ENCODE measurements around the gene OR5B12. TPM values are rescaled to one million over a fixed set of nuclear protein-coding genes. Genes with fewer than 3 reads are reported as not detected.
"Not testable (repeated sequence)": the region's sequence is repeated elsewhere in the genome, so short reads cannot be mapped to it uniquely, and the experiment has no call there.

Gene OR5B12
- not detected for total RNA-seq

- POLR2A ChIA-PET, result no interaction called here
- CTCF ChIA-PET, result no interaction called here
These were observed at the start of gene OR5B12 for GRCh38 chr11:58442136-58442535. Gene OR5B12 (minus strand): TSS chr11:58442236. CDS start chr11:58440151, 2,085 bp downstream.

GRCh38 chr11:58490827-58491226 is 48.8 kb upstream of the OR5B12 start:
- CTCF ChIA-PET, result interaction anchor here (0.6 kb wide), 1 partner anchor 33 kb away, joined by 3 read pairs; no protein-coding TSS in a partner anchor
- POLR2A ChIA-PET, result no interaction called here

- CTCF ChIA-PET, result no interaction called here
- POLR2A ChIA-PET, result no interaction called here
These were observed 45.1 kb upstream of the OR5B12 start for GRCh38 chr11:58487170-58487569.

- ChIA-PET POLR2A (no interaction called here), CTCF (no interaction called here)
These were observed 43.9 kb upstream of the OR5B12 start for GRCh38 chr11:58485961-58486360.

GRCh38 chr11:58471892-58472291 is 29.9 kb upstream of the OR5B12 start:
- ChIA-PET CTCF (no interaction called here), POLR2A (no interaction called here)

GRCh38 chr11:58466293-58466692 is 24.3 kb upstream of the OR5B12 start:
- ChIA-PET POLR2A (no interaction called here), CTCF (no interaction called here)

GRCh38 chr11:58465690-58466089 is 23.7 kb upstream of the OR5B12 start:
- POLR2A ChIA-PET, result no interaction called here
- CTCF ChIA-PET, result no interaction called here

- CTCF ChIA-PET, result no interaction called here
These were observed 9.5 kb upstream of the OR5B12 start for GRCh38 chr11:58451585-58451984.

GRCh38 chr11:58446294-58446693 is 4.3 kb upstream of the OR5B12 start:
- CTCF ChIA-PET, result no interaction called here
- POLR2A ChIA-PET, result no interaction called here

More at GRCh38 chr11:58451585-58451984, 9.5 kb upstream of the OR5B12 start:
- POLR2A ChIA-PET, result no interaction called here

GRCh38 chr11:58444300-58444699 is 2.3 kb upstream of the OR5B12 start:
- CTCF ChIA-PET, result no interaction called here
- POLR2A ChIA-PET, result no interaction called here

- CTCF ChIA-PET, result no interaction called here
These were observed 3.5 kb downstream of the OR5B12 start for GRCh38 chr11:58438486-58438885.

GRCh38 chr11:58434217-58434616 is 7.8 kb downstream of the OR5B12 start:
- ChIA-PET CTCF (no interaction called here), POLR2A (no interaction called here)

More at GRCh38 chr11:58438486-58438885, 3.5 kb downstream of the OR5B12 start:
- POLR2A ChIA-PET, result no interaction called here

GRCh38 chr11:58433638-58434203 is 8.3 kb downstream of the OR5B12 start:
- CTCF ChIA-PET, result no interaction called here
- POLR2A ChIA-PET, result no interaction called here

- CTCF ChIA-PET, result no interaction called here
- POLR2A ChIA-PET, result no interaction called here
These were observed 12.8 kb downstream of the OR5B12 start for GRCh38 chr11:58429273-58429672.

- CTCF ChIA-PET, result no interaction called here
These were observed 14.0 kb downstream of the OR5B12 start, which contains the start of gene OR5B2 for GRCh38 chr11:58428021-58428420. Gene OR5B2 (minus strand): TSS chr11:58428121. CDS start chr11:58423261, 4,860 bp downstream.

GRCh38 chr11:58406774-58407173 is 35.3 kb downstream of the OR5B12 start, which contains the start of gene OR5B3:
Gene OR5B3 (minus strand): TSS chr11:58406874. CDS start chr11:58403409, 3,465 bp downstream.
- POLR2A ChIA-PET, result no interaction called here
- CTCF ChIA-PET, result no interaction called here

More at GRCh38 chr11:58428021-58428420, 14.0 kb downstream of the OR5B12 start, which contains the start of gene OR5B2:
- POLR2A ChIA-PET, result no interaction called here

- CTCF ChIA-PET, POLR2A ChIA-PET: not testable (repeated sequence)
These were observed 42.4 kb downstream of the OR5B12 start for GRCh38 chr11:58399622-58400021.

GRCh38 chr11:58395581-58395980 is 46.5 kb downstream of the OR5B12 start:
- ChIA-PET CTCF (no interaction called here), POLR2A (no interaction called here)

GRCh38 chr11:58394195-58394594 is 47.8 kb downstream of the OR5B12 start:
- POLR2A ChIA-PET, result no interaction called here
- CTCF ChIA-PET, result no interaction called here

- CTCF ChIA-PET, result no interaction called here
- POLR2A ChIA-PET, result no interaction called here
These were observed 49.3 kb downstream of the OR5B12 start for GRCh38 chr11:58392746-58393145.

- POLR2A ChIA-PET, result no interaction called here
- CTCF ChIA-PET, result no interaction called here
These were observed 50.2 kb downstream of the OR5B12 start for GRCh38 chr11:58391879-58392278.

GRCh38 chr11:58390551-58391063 is 51.4 kb downstream of the OR5B12 start:
- CTCF ChIA-PET, result no interaction called here

More at GRCh38 chr11:58390551-58391063, 51.4 kb downstream of the OR5B12 start:
- POLR2A ChIA-PET, result no interaction called here

Data from activated CD8-positive, alpha-beta memory T cell treated with anti-CD3 and anti-CD28 coated beads for 36 hours (primary cell).